GM18861 (cell line): ENCODE data around the gene OR6K6.

Experiments used
- ATAC-seq: cut with Tn5 transposase; IDR thresholded peaks from one replicate; pipeline ENCODE4 v1.9.1; 2021; ENCODE audit not compliant: unreplicated experiment

OR6K6 gene

GRCh38 chr1:158800526-158800925 lies 46.0 kb downstream of the OR6K6 start:
- ATAC-seq, result no peak

- no peak for ATAC-seq
Measured at GRCh38 chr1:158801396-158801795, 46.9 kb downstream of the OR6K6 start.

GRCh38 chr1:158803678-158804077 lies 49.2 kb downstream of the OR6K6 start:
- no peak for ATAC-seq
